Measurements from ENCODE around the gene HDAC4.

DNA sequence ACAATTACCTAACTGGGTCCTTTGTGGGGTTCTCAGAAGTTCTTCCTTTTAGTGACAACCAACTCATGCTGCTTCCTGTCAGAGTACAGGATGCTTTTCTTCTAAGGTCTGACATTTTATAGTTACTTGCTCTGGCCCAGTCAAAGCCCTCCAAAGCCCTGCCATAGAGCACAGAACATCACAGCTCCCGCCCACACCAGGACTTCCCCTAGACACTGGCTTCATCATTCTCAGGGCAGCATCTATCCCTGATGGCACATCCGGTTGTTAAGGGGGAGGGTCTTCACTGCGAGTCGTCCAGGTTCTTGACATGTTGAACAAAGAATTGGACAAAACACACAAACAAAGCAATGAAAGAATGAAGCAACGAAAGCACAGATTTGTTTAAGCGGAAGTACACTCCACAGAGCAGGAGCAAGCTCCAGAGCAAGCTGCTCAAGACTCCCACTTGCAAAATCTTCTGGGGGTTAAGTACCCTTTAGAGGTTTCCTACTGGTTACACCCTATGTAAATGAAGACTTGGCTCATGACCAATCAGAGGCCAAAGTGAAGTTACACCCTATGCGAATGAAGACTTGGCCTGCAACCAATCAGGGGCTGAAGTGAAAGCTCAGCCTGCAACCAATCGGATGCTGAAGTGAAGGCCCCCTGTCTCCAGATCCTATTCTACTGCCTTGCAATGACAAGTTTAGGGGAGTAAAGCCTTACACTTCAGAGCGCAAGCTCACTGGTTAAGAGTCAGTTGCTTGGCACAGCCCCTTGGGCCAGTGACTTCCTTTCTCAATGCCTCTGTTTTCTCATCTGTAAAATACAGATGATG lies 79.0 kb downstream of the HDAC4 start:
- TF ChIP-seq CREB1 (CRISPR knock-in tag; IDR thresholded peaks at IDR 0.05), result no peak
- no peak for TF ChIP-seq NR1H2 (CRISPR knock-in tag; IDR thresholded peaks at IDR 0.05)
- TF ChIP-seq, protein P1, sequence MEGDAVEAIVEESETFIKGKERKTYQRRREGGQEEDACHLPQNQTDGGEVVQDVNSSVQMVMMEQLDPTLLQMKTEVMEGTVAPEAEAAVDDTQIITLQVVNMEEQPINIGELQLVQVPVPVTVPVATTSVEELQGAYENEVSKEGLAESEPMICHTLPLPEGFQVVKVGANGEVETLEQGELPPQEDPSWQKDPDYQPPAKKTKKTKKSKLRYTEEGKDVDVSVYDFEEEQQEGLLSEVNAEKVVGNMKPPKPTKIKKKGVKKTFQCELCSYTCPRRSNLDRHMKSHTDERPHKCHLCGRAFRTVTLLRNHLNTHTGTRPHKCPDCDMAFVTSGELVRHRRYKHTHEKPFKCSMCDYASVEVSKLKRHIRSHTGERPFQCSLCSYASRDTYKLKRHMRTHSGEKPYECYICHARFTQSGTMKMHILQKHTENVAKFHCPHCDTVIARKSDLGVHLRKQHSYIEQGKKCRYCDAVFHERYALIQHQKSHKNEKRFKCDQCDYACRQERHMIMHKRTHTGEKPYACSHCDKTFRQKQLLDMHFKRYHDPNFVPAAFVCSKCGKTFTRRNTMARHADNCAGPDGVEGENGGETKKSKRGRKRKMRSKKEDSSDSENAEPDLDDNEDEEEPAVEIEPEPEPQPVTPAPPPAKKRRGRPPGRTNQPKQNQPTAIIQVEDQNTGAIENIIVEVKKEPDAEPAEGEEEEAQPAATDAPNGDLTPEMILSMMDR (IDR thresholded peaks at IDR 0.05), result no peak
- no peak for TF ChIP-seq NFE2L1 (CRISPR knock-in tag; IDR thresholded peaks at IDR 0.05)
- TF ChIP-seq, protein P2, sequence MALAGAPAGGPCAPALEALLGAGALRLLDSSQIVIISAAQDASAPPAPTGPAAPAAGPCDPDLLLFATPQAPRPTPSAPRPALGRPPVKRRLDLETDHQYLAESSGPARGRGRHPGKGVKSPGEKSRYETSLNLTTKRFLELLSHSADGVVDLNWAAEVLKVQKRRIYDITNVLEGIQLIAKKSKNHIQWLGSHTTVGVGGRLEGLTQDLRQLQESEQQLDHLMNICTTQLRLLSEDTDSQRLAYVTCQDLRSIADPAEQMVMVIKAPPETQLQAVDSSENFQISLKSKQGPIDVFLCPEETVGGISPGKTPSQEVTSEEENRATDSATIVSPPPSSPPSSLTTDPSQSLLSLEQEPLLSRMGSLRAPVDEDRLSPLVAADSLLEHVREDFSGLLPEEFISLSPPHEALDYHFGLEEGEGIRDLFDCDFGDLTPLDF (CRISPR knock-in tag; IDR thresholded peaks at IDR 0.05), result no peak

All from WTC11 (cell line).